ENCODE measurements around the gene RHBDL1. TPM values are rescaled to one million over a fixed set of nuclear protein-coding genes. Genes with fewer than 3 reads are reported as not detected.

The RHBDL1 gene
- total and polyA plus RNA-seq, 2 donors (not counting 1 experiment from before 2014, with no cell fraction given) = 0.76 to 7.1 TPM

DNA sequence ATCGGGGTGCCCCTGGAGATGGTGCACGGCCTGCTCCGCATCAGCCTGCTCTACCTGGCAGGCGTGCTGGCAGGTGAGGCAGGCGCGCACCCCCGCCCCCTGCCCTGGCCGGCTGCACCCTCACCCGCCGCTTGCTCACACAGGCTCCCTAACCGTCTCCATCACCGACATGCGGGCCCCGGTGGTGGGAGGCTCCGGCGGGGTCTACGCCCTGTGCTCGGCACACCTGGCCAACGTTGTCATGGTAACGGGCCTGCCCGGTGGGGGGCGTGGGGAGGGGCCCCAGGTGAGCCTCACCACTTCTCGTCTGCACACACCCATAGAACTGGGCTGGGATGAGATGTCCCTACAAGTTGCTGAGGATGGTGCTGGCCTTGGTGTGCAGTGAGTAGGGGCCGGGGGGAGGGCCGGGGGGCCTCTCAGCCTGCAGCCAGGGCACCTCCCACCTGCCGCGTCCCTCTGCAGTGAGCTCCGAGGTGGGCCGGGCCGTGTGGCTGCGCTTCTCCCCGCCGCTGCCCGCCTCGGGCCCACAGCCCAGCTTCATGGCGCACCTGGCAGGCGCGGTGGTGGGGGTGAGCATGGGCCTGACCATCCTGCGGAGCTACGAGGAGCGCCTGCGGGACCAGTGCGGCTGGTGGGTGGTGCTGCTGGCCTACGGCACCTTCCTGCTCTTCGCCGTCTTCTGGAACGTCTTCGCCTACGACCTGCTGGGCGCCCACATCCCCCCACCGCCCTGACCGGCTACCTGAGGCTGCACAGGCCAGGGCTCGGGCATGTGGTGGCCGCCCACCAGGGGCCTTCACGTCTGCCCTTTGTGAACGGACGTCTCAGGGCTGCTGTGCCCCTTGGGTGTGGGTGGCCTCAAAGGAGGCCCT lies 2.1 kb downstream of the RHBDL1 start:
- H3K79me2 ChIP-seq (ENCODE audit: control insufficient read depth, insufficient read depth, low read length) = peaks cover 19% of the 10 kb centered on the region
- no peak overlapping the region for H3K27ac ChIP-seq (ENCODE audit: insufficient read depth, low read length)
- H4K20me1 ChIP-seq (ENCODE audit: control insufficient read depth, extremely low read depth, insufficient read depth, low read length) = no peaks in the 10 kb centered on the region
- H3K4me3 ChIP-seq (replicated peaks in 1 of 4; ENCODE audit: control extremely low read depth in 1 of 4, insufficient read depth in 1 of 4, low read depth in 3 of 4, low read length in 4 of 4) = no peak overlapping the region
- H2AFZ ChIP-seq (ENCODE audit: low read length) = no peak overlapping the region
- no peak for DNase-seq (ENCODE audit: low read depth in 2 of 2)
- peaks cover 16% of the 10 kb centered on the region for H3K4me1 ChIP-seq (ENCODE audit: control insufficient read depth, extremely low read depth, insufficient read depth, low read length)
- no peak overlapping the region for H3K9ac ChIP-seq (ENCODE audit: insufficient read depth, low read length)
- H3K36me3 ChIP-seq (ENCODE audit: control insufficient read depth, insufficient read depth, low read length) = peaks cover 16% of the 10 kb centered on the region
- no peaks in the 10 kb centered on the region for H3K27me3 ChIP-seq (ENCODE audit: control insufficient read depth, insufficient read depth, low read length)
- H3K9me3 ChIP-seq (ENCODE audit: control insufficient read depth, insufficient read depth, low read depth, low read length) = no peaks in the 10 kb centered on the region
- no peak overlapping the region for H3K4me2 ChIP-seq (ENCODE audit: extremely low read depth, insufficient read depth, low read length)
- TF ChIP-seq CTCF (conservative IDR thresholded peaks at IDR 0.05 in 1 of 2, IDR thresholded peaks at IDR 0.05 in 1 of 2; ENCODE audit: low read depth in 1 of 2, low read length in 2 of 2) = no peak
- no peak for TF ChIP-seq EZH2 (IDR thresholded peaks at IDR 0.05; ENCODE audit: low read length, missing control alignments)

- Histone ChIP-seq H3K4me3 (replicated peaks in 1 of 4; ENCODE audit: control extremely low read depth in 1 of 4, insufficient read depth in 1 of 4, low read depth in 3 of 4, low read length in 4 of 4) (no peak overlapping the region), H3K79me2 (ENCODE audit: control insufficient read depth, insufficient read depth, low read length) (peaks cover 26% of the 10 kb centered on the region), H3K4me1 (ENCODE audit: control insufficient read depth, extremely low read depth, insufficient read depth, low read length) (peaks cover 18% of the 10 kb centered on the region), H3K9ac (ENCODE audit: insufficient read depth, low read length) (no peak overlapping the region), H3K9me3 (ENCODE audit: control insufficient read depth, insufficient read depth, low read depth, low read length) (no peaks in the 10 kb centered on the region), H3K27ac (ENCODE audit: insufficient read depth, low read length) (no peak overlapping the region), H3K4me2 (ENCODE audit: extremely low read depth, insufficient read depth, low read length) (no peak overlapping the region), H2AFZ (ENCODE audit: low read length) (no peak overlapping the region), H3K36me3 (ENCODE audit: control insufficient read depth, insufficient read depth, low read length) (peaks cover 19% of the 10 kb centered on the region), H4K20me1 (ENCODE audit: control insufficient read depth, extremely low read depth, insufficient read depth, low read length) (no peaks in the 10 kb centered on the region), H3K27me3 (ENCODE audit: control insufficient read depth, insufficient read depth, low read length) (no peaks in the 10 kb centered on the region)
- TF ChIP-seq EZH2 (IDR thresholded peaks at IDR 0.05; ENCODE audit: low read length, missing control alignments) (no peak), CTCF (conservative IDR thresholded peaks at IDR 0.05 in 1 of 2, IDR thresholded peaks at IDR 0.05 in 1 of 2; ENCODE audit: low read depth in 1 of 2, low read length in 2 of 2) (no peak)
- no peak for DNase-seq (ENCODE audit: low read depth in 2 of 2)
These were observed 2.9 kb downstream of the RHBDL1 start for GRCh38 chr16:678209-678857.

Measured in fibroblast of lung (primary cell).